ENCODE results near the gene SRA1. TPM values are rescaled to one million over a fixed set of nuclear protein-coding genes. Genes with fewer than 3 reads are reported as not detected.
"Not testable (repeated sequence)": the region's sequence is repeated elsewhere in the genome, so short reads cannot be mapped to it uniquely, and the experiment has no call there.

SRA1 gene
- total and polyA plus RNA-seq, 4 donors, result 12.9 to 41.1 (median 19.8) TPM

GRCh38 chr5:140594169-140594568, 36.9 kb upstream of the SRA1 start:
- no peak overlapping the region for H3K9ac ChIP-seq (ENCODE audit: low read depth in 1 of 2, low read length in 2 of 2)
- H3K27me3 ChIP-seq (ENCODE audit: control insufficient read depth in 4 of 4, insufficient read depth in 4 of 4, low read length in 3 of 4), result no peaks in the 10 kb centered on the region
- peaks cover 18 to 32% (median 25%) of the 10 kb centered on the region in 4 donors for H3K4me1 ChIP-seq (ENCODE audit: control insufficient read depth in 4 of 4, insufficient read depth in 4 of 4, low read length in 3 of 4)
- 77% methylated on average over 6 of the region's 6 CpGs for WGBS
- DNase-seq (ENCODE audit: low spot score), result no peak
- no peak overlapping the region for H3K27ac ChIP-seq (ENCODE audit: low read depth in 1 of 2, low read length in 2 of 2)
- no peak overlapping the region for H3K4me3 ChIP-seq (ENCODE audit: low read depth in 1 of 3, low read length in 3 of 3)
- TF ChIP-seq JUND (IDR thresholded peaks at IDR 0.05) (no peak), YY1 (IDR thresholded peaks at IDR 0.05) (no peak), RXRA (IDR thresholded peaks at IDR 0.05) (no peak), RAD21 (IDR thresholded peaks at IDR 0.05) (no peak), NR2F2 (IDR thresholded peaks at IDR 0.05) (no peak), TAF1 (conservative IDR thresholded peaks at IDR 0.05) (no peak), FOXA2 (IDR thresholded peaks at IDR 0.05) (no peak), HNF4G (IDR thresholded peaks at IDR 0.05) (no peak), HNF4A (conservative IDR thresholded peaks at IDR 0.05) (no peak), SP1 (IDR thresholded peaks at IDR 0.05) (no peak), ZBTB33 (IDR thresholded peaks at IDR 0.05) (no peak), FOXA1 (IDR thresholded peaks at IDR 0.05) (no peak), ATF3 (IDR thresholded peaks at IDR 0.05) (no peak), EGR1 (IDR thresholded peaks at IDR 0.05; ENCODE audit: low read depth in 2 of 2) (no peak), GABPA (IDR thresholded peaks at IDR 0.05 in 1 of 2, conservative IDR thresholded peaks at IDR 0.05 in 1 of 2) (no peak)
- TF ChIP-seq, protein P1, sequence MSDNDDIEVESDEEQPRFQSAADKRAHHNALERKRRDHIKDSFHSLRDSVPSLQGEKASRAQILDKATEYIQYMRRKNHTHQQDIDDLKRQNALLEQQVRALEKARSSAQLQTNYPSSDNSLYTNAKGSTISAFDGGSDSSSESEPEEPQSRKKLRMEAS (IDR thresholded peaks at IDR 0.05), result no peak
- TF ChIP-seq, protein P2, sequence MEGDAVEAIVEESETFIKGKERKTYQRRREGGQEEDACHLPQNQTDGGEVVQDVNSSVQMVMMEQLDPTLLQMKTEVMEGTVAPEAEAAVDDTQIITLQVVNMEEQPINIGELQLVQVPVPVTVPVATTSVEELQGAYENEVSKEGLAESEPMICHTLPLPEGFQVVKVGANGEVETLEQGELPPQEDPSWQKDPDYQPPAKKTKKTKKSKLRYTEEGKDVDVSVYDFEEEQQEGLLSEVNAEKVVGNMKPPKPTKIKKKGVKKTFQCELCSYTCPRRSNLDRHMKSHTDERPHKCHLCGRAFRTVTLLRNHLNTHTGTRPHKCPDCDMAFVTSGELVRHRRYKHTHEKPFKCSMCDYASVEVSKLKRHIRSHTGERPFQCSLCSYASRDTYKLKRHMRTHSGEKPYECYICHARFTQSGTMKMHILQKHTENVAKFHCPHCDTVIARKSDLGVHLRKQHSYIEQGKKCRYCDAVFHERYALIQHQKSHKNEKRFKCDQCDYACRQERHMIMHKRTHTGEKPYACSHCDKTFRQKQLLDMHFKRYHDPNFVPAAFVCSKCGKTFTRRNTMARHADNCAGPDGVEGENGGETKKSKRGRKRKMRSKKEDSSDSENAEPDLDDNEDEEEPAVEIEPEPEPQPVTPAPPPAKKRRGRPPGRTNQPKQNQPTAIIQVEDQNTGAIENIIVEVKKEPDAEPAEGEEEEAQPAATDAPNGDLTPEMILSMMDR (IDR thresholded peaks at IDR 0.05; ENCODE audit: low read depth, low read length, missing input control), result no peak
- TF ChIP-seq, protein P3, sequence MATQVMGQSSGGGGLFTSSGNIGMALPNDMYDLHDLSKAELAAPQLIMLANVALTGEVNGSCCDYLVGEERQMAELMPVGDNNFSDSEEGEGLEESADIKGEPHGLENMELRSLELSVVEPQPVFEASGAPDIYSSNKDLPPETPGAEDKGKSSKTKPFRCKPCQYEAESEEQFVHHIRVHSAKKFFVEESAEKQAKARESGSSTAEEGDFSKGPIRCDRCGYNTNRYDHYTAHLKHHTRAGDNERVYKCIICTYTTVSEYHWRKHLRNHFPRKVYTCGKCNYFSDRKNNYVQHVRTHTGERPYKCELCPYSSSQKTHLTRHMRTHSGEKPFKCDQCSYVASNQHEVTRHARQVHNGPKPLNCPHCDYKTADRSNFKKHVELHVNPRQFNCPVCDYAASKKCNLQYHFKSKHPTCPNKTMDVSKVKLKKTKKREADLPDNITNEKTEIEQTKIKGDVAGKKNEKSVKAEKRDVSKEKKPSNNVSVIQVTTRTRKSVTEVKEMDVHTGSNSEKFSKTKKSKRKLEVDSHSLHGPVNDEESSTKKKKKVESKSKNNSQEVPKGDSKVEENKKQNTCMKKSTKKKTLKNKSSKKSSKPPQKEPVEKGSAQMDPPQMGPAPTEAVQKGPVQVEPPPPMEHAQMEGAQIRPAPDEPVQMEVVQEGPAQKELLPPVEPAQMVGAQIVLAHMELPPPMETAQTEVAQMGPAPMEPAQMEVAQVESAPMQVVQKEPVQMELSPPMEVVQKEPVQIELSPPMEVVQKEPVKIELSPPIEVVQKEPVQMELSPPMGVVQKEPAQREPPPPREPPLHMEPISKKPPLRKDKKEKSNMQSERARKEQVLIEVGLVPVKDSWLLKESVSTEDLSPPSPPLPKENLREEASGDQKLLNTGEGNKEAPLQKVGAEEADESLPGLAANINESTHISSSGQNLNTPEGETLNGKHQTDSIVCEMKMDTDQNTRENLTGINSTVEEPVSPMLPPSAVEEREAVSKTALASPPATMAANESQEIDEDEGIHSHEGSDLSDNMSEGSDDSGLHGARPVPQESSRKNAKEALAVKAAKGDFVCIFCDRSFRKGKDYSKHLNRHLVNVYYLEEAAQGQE (IDR thresholded peaks at IDR 0.05), result no peak
- no peaks in the 10 kb centered on the region for H3K9me3 ChIP-seq (ENCODE audit: control insufficient read depth in 4 of 4, low read length in 3 of 4)
- no peaks in the 10 kb centered on the region for H3K36me3 ChIP-seq (ENCODE audit: control insufficient read depth in 4 of 4, insufficient read depth in 3 of 4, low read depth in 1 of 4, low read length in 3 of 4)

DNA sequence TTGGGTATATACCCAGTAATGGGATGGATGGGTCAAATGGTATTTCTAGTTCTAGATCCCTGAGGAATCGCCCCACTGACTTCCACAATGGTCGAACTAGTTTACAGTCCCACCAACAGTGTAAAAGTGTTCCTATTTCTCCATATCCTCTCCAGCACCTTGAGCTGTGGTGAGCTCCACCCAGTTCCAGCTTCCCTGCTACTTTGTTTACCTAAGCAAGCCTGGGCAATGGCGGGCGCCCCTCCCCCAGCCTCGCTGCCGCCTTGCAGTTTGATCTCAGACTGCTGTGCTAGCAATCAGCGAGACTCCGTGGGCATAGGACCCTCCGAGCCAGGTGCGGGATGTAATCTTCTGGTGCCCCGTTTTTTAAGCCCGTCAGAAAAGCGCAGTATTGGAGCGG, 35.8 kb upstream of the SRA1 start:
- not testable (repeated sequence) for H3K36me3 ChIP-seq (ENCODE audit: control insufficient read depth in 4 of 4, insufficient read depth in 3 of 4, low read depth in 1 of 4, low read length in 3 of 4); DNase-seq (ENCODE audit: low spot score); H3K9me3 ChIP-seq (ENCODE audit: control insufficient read depth in 4 of 4, low read length in 3 of 4); H3K4me3 ChIP-seq (ENCODE audit: low read depth in 1 of 3, low read length in 3 of 3); H3K27me3 ChIP-seq (ENCODE audit: control insufficient read depth in 4 of 4, insufficient read depth in 4 of 4, low read length in 3 of 4); H3K9ac ChIP-seq (ENCODE audit: low read depth in 1 of 2, low read length in 2 of 2); H3K27ac ChIP-seq (ENCODE audit: low read depth in 1 of 2, low read length in 2 of 2)
- 60% methylated on average over 13 of the region's 14 CpGs for WGBS
- H3K4me1 ChIP-seq (ENCODE audit: control insufficient read depth in 4 of 4, insufficient read depth in 4 of 4, low read length in 3 of 4), result peaks cover 14 to 29% (median 25%) of the 10 kb centered on the region in 4 donors
